Endothelial cell (in vitro differentiated cells): ENCODE data around the gene EME2. TPM values are rescaled to one million over a fixed set of nuclear protein-coding genes. Genes with fewer than 3 reads are reported as not detected.

Experiments used
- microRNA-seq: library from miRNA; unstranded; fragments of <30 nt; microRNA quantifications from one replicate; pipeline ENCODE4, GENCODE V29; 2020; ENCODE audit not compliant: unreplicated experiment
- total RNA-seq: library from RNA; stranded (reverse); fragmentation: NEBNext Ultra II Directional; extraction: Animal tissue kit (Norgen Biotek cat#: 25700); gene quantifications from one replicate; pipeline ENCODE4 v1.2.1, GENCODE V29; 2021; ENCODE audit not compliant: unreplicated experiment

The EME2 gene
- total RNA-seq, 1 donor from 2014 or later, result 25.4 TPM

Small RNA genes lying within 50 kb of the gene (microRNA-seq; reads per million reads assigned to microRNA genes)
- gene MIR3177, result 21.2 reads per million, percentile 67 among the genes with 10 or more reads in this experiment

Other genes starting within 250 kb of the EME2 start
- gene TMEM204, start 239.1 kb upstream of the EME2 start, total RNA-seq, result 66.3 TPM
- 39.9 TPM for gene IFT140, start 160.7 kb upstream of the EME2 start, total RNA-seq
- 46.8 TPM for gene CRAMP1, start 160.4 kb upstream of the EME2 start, total RNA-seq
- 180 TPM for gene JPT2, start 94.5 kb upstream of the EME2 start, total RNA-seq
- gene MAPK8IP3, start 66.6 kb upstream of the EME2 start, total RNA-seq, result 147 TPM
- gene NME3, start 1.3 kb upstream of the EME2 start, total RNA-seq, result 33.3 TPM
- gene MRPS34, start 324 bp downstream of the EME2 start, total RNA-seq, result 62.7 TPM
- gene SPSB3, start 9.8 kb downstream of the EME2 start, total RNA-seq, result 52.9 TPM
- 49.8 TPM for gene NUBP2, start 10.2 kb downstream of the EME2 start, total RNA-seq
- not detected for gene IGFALS, start 20.9 kb downstream of the EME2 start, total RNA-seq
- 44.8 TPM for gene HAGH, start 54.0 kb downstream of the EME2 start, total RNA-seq
- 23.1 TPM for gene FAHD1, start 54.4 kb downstream of the EME2 start, total RNA-seq
- gene MEIOB, start 99.4 kb downstream of the EME2 start, total RNA-seq, result not detected
- gene HS3ST6, start 145.6 kb downstream of the EME2 start, total RNA-seq, result not detected
- 18.1 TPM for gene MSRB1, start 170.4 kb downstream of the EME2 start, total RNA-seq
- gene RPL3L, start 181.9 kb downstream of the EME2 start, total RNA-seq, result not detected
- 122 TPM for gene NDUFB10, start 186.7 kb downstream of the EME2 start, total RNA-seq
- 3,223 TPM for gene RPS2, start 192.0 kb downstream of the EME2 start, total RNA-seq
- gene RNF151, start 194.0 kb downstream of the EME2 start, total RNA-seq, result not detected
- gene TBL3, start 199.2 kb downstream of the EME2 start, total RNA-seq, result 25.0 TPM
- 0.23 TPM for gene NOXO1, start 208.7 kb downstream of the EME2 start, total RNA-seq
- gene GFER, start 211.4 kb downstream of the EME2 start, total RNA-seq, result 30.0 TPM
- gene SYNGR3, start 217.2 kb downstream of the EME2 start, total RNA-seq, result 0.82 TPM
- gene ZNF598, start 237.0 kb downstream of the EME2 start, total RNA-seq, result 34.4 TPM
- gene NPW, start 247.0 kb downstream of the EME2 start, total RNA-seq, result 0.82 TPM